ENCODE data around the gene CETP.

- TF ChIP-seq POLR2A (IDR thresholded peaks at IDR 0.05) (no peak), EP300 (IDR thresholded peaks at IDR 0.05) (no peak)
Observed at GRCh38 chr16:56933828-56934598, 27.7 kb upstream of the CETP start.
